ENCODE measurements around the gene FLNB. TPM values are rescaled to one million over a fixed set of nuclear protein-coding genes. Genes with fewer than 3 reads are reported as not detected.

FLNB gene
- polyA plus RNA-seq, 1 donor from 2014 or later, result 10.3 TPM

DNA sequence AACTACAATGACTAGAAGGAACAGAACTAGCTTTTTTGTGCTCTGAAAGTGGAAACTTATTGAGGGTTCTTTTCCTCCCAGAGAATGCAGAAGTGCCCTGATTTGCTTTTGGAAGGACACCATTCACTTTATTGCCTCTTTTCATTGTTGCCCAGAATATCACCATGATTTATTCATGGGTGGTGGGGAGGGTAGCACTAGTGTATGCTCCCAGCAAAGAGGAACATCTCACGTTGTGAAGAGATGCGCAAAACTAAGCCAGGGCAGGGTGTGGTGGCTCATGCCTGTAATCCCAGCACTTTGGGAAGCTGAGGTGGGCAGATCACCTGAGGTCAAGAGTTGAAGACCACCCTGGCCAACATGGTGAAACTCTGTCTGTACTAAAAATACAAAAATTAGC, 31.4 kb downstream of the FLNB start:
- Histone ChIP-seq H3K9me3 (ENCODE audit: low read length) (no peaks in the 10 kb centered on the region), H3K79me2 (replicated peaks; ENCODE audit: insufficient read depth, low read length) (no peaks in the 10 kb centered on the region), H3K27me3 (ENCODE audit: insufficient read depth, low read depth, low read length) (no peaks in the 10 kb centered on the region), H4K20me1 (ENCODE audit: insufficient read depth) (no peaks in the 10 kb centered on the region), H3K9ac (ENCODE audit: low read length) (no peak overlapping the region), H2AFZ (ENCODE audit: low read depth, low read length) (no peak overlapping the region), H3K36me3 (ENCODE audit: insufficient read depth, low read length) (no peaks in the 10 kb centered on the region), H3K4me2 (ENCODE audit: low read length) (no peak overlapping the region), H3K4me3 (ENCODE audit: low read length) (no peak overlapping the region), H3F3A (ENCODE audit: insufficient read depth, low read length, poor library complexity, severe bottlenecking) (no peaks in the 10 kb centered on the region), H3K27ac (ENCODE audit: low read length) (no peak overlapping the region), H3K9me2 (ENCODE audit: insufficient read depth, low read length) (no peaks in the 10 kb centered on the region)
- TF ChIP-seq TAF1 (IDR thresholded peaks at IDR 0.05; ENCODE audit: low read depth) (no peak), MXI1 (conservative IDR thresholded peaks at IDR 0.05; ENCODE audit: poor library complexity, severe bottlenecking) (no peak), POLR2AphosphoS5 (IDR thresholded peaks at IDR 0.05) (no peak), EP300 (conservative IDR thresholded peaks at IDR 0.05; ENCODE audit: poor library complexity, severe bottlenecking) (no peak), RAD21 (conservative IDR thresholded peaks at IDR 0.05) (no peak), EZH2 (IDR thresholded peaks at IDR 0.05; ENCODE audit: borderline replicate concordance, insufficient read depth, low read length, poor library complexity, severe bottlenecking) (no peak), SMC3 (conservative IDR thresholded peaks at IDR 0.05; ENCODE audit: poor library complexity) (no peak)
- TF ChIP-seq, protein P1, sequence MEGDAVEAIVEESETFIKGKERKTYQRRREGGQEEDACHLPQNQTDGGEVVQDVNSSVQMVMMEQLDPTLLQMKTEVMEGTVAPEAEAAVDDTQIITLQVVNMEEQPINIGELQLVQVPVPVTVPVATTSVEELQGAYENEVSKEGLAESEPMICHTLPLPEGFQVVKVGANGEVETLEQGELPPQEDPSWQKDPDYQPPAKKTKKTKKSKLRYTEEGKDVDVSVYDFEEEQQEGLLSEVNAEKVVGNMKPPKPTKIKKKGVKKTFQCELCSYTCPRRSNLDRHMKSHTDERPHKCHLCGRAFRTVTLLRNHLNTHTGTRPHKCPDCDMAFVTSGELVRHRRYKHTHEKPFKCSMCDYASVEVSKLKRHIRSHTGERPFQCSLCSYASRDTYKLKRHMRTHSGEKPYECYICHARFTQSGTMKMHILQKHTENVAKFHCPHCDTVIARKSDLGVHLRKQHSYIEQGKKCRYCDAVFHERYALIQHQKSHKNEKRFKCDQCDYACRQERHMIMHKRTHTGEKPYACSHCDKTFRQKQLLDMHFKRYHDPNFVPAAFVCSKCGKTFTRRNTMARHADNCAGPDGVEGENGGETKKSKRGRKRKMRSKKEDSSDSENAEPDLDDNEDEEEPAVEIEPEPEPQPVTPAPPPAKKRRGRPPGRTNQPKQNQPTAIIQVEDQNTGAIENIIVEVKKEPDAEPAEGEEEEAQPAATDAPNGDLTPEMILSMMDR (IDR thresholded peaks at IDR 0.05; ENCODE audit: poor library complexity, severe bottlenecking), result no peak
- TF ChIP-seq, protein P2, sequence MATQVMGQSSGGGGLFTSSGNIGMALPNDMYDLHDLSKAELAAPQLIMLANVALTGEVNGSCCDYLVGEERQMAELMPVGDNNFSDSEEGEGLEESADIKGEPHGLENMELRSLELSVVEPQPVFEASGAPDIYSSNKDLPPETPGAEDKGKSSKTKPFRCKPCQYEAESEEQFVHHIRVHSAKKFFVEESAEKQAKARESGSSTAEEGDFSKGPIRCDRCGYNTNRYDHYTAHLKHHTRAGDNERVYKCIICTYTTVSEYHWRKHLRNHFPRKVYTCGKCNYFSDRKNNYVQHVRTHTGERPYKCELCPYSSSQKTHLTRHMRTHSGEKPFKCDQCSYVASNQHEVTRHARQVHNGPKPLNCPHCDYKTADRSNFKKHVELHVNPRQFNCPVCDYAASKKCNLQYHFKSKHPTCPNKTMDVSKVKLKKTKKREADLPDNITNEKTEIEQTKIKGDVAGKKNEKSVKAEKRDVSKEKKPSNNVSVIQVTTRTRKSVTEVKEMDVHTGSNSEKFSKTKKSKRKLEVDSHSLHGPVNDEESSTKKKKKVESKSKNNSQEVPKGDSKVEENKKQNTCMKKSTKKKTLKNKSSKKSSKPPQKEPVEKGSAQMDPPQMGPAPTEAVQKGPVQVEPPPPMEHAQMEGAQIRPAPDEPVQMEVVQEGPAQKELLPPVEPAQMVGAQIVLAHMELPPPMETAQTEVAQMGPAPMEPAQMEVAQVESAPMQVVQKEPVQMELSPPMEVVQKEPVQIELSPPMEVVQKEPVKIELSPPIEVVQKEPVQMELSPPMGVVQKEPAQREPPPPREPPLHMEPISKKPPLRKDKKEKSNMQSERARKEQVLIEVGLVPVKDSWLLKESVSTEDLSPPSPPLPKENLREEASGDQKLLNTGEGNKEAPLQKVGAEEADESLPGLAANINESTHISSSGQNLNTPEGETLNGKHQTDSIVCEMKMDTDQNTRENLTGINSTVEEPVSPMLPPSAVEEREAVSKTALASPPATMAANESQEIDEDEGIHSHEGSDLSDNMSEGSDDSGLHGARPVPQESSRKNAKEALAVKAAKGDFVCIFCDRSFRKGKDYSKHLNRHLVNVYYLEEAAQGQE (IDR thresholded peaks at IDR 0.05; ENCODE audit: borderline replicate concordance), result no peak

DNA sequence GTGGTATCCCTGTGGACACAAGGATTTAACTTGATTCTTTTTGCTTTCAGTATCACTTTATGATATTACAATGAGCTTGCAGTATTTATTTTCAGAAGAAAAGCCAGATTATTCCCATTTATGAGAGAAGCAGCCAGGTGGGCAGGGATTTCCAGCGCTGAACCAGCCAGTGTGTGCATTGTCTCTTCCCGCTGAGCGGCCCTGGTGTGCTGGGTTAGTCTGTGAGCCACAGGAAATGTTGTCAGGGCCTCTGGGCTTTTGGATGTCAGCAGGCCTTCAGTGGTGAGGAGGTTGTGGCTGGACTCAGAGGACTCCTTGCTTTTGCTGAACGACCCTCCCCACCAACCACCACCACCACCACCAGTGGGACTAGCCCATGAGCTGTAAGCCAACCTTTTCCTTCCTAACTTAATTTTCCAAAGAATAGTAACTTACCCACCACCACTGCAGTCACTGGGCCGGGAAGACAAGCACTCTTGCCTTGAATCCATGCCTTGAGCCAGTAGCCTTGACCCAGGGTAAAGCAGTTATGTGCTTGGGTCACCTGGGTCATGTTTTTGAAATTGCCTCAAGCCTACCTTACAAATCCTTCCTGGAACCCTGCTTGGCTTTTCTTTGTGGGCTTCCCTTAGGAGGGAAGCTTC, 33.1 kb downstream of the FLNB start:
- no peaks in the 10 kb centered on the region for H3K36me3 ChIP-seq (ENCODE audit: insufficient read depth, low read length)
- H3K4me3 ChIP-seq (ENCODE audit: low read length), result no peak overlapping the region
- no peaks in the 10 kb centered on the region for H4K20me1 ChIP-seq (ENCODE audit: insufficient read depth)
- no peaks in the 10 kb centered on the region for H3F3A ChIP-seq (ENCODE audit: insufficient read depth, low read length, poor library complexity, severe bottlenecking)
- no peak overlapping the region for H3K27ac ChIP-seq (ENCODE audit: low read length)
- H3K79me2 ChIP-seq (replicated peaks; ENCODE audit: insufficient read depth, low read length), result no peaks in the 10 kb centered on the region
- no peak overlapping the region for H3K4me2 ChIP-seq (ENCODE audit: low read length)
- no peaks in the 10 kb centered on the region for H3K9me2 ChIP-seq (ENCODE audit: insufficient read depth, low read length)
- H2AFZ ChIP-seq (ENCODE audit: low read depth, low read length), result no peak overlapping the region
- no peak for TF ChIP-seq MXI1 (conservative IDR thresholded peaks at IDR 0.05; ENCODE audit: poor library complexity, severe bottlenecking)
- no peak for TF ChIP-seq POLR2AphosphoS5 (IDR thresholded peaks at IDR 0.05)
- TF ChIP-seq EP300 (conservative IDR thresholded peaks at IDR 0.05; ENCODE audit: poor library complexity, severe bottlenecking), result no peak
- TF ChIP-seq EZH2 (IDR thresholded peaks at IDR 0.05; ENCODE audit: borderline replicate concordance, insufficient read depth, low read length, poor library complexity, severe bottlenecking), result no peak
- TF ChIP-seq SMC3 (conservative IDR thresholded peaks at IDR 0.05; ENCODE audit: poor library complexity), result no peak
- TF ChIP-seq RAD21 (conservative IDR thresholded peaks at IDR 0.05), result no peak
- TF ChIP-seq TAF1 (IDR thresholded peaks at IDR 0.05; ENCODE audit: low read depth), result no peak
- TF ChIP-seq, protein P1 (IDR thresholded peaks at IDR 0.05; ENCODE audit: poor library complexity, severe bottlenecking), result no peak
- TF ChIP-seq, protein P2 (IDR thresholded peaks at IDR 0.05; ENCODE audit: borderline replicate concordance), result no peak
- H3K9ac ChIP-seq (ENCODE audit: low read length), result no peak overlapping the region
- no peaks in the 10 kb centered on the region for H3K27me3 ChIP-seq (ENCODE audit: insufficient read depth, low read depth, low read length)
- no peaks in the 10 kb centered on the region for H3K9me3 ChIP-seq (ENCODE audit: low read length)
